K562 (cell line): ENCODE data around the gene WFDC11. TPM values are rescaled to one million over a fixed set of nuclear protein-coding genes. Genes with fewer than 3 reads are reported as not detected.
A peak's percentile ranks its signal among the peaks of the same experiment; 100 is the strongest.

Source experiments
- ATAC-seq: fragments of 200-7000 bp; cut with Tn5 transposase; 3 replicates; pipeline ENCODE4 v1.9.1; 2020; ENCODE audit warnings: moderate library complexity
- BruUV-seq: library from RNA; stranded (reverse); fragments of 400-500 nt; replicated peaks from 2 replicates; lab custom pipeline; 2021; lab: Mats Ljungman, UMichigan
- CTCF ChIA-PET: fragments of 300-600 bp; formaldehyde crosslinking; extraction: SDS; loops from one replicate; lab custom pipeline; 2021; ENCODE audit warnings: low intra/inter-chr PET ratio; lab: Yijun Ruan, JAX
- POLR2A ChIA-PET: fragments of 300-600, 350-650 bp; sonication (Branson Sonifier 250); formaldehyde crosslinking; extraction: SDS; loops from one replicate; lab custom pipeline; 2021; ENCODE audit warnings: antibody characterized with exemption, inconsistent platforms; lab: Yijun Ruan, JAX
- DNase-seq, 4 experiments: peaks; one replicate each; pipeline versions ENCODE4 v3.0.0 to v3.0.0-alpha.2; 2011 to 2018; ENCODE audit warnings: low spot score in 3 of 4, mixed read lengths in 3 of 4; ENCODE audit errors: extremely low read depth in 1 of 4
- FAIRE-seq: peaks from 2 replicates; lab custom pipeline; 2011; peaks lifted over from hg19 to GRCh38; lab: Jason Lieb, UNC
- H2AFZ ChIP-seq: 2 replicates; pipeline ENCODE4 v1.6.0; 2011; ENCODE audit warnings: low read depth, low read length, control low read depth, inconsistent platforms
- H3K27ac ChIP-seq: fragments of 200-600 bp; 3 replicates; pipeline ENCODE4 v1.8.0; 2011; ENCODE audit warnings: low read depth, mild to moderate bottlenecking, control low read depth, inconsistent platforms, low read length, moderate library complexity, mixed read lengths; ENCODE audit errors: extremely low read depth
- H3K27me3 ChIP-seq, 2 experiments: fragments of 300-600 bp in 1 of 2; 2 replicates in 1 of 2; 3 replicates in 1 of 2; pipeline versions ENCODE4 v1.6.0 to v1.8.0; 2011; ENCODE audit warnings: inconsistent platforms in 2 of 2, low read length in 2 of 2, mild to moderate bottlenecking in 1 of 2, mixed read lengths in 1 of 2, moderate library complexity in 1 of 2; ENCODE audit not compliant: control insufficient read depth in 2 of 2, insufficient read depth in 2 of 2
- H3K36me3 ChIP-seq: fragments of 300-600 bp; 3 replicates; pipeline ENCODE4 v1.8.0; 2011; ENCODE audit warnings: mild to moderate bottlenecking, low read length, inconsistent platforms; ENCODE audit not compliant: control insufficient read depth, insufficient read depth
- H3K4me1 ChIP-seq, 2 experiments: fragments of 200-600 bp in 1 of 2; replicated peaks in 1 of 2; 2 replicates in 1 of 2; 3 replicates in 1 of 2; pipeline versions ENCODE4 v1.5.1 to v1.8.0; 2011; ENCODE audit warnings: inconsistent platforms in 2 of 2, low read length in 2 of 2, mild to moderate bottlenecking in 1 of 2, mixed read lengths in 1 of 2, moderate library complexity in 1 of 2; ENCODE audit not compliant: control insufficient read depth in 2 of 2, insufficient read depth in 2 of 2
- H3K4me2 ChIP-seq: 2 replicates; pipeline ENCODE4 v1.6.1; 2011; ENCODE audit warnings: low read length, control low read depth, inconsistent platforms, mixed read lengths; ENCODE audit not compliant: insufficient read depth
- H3K4me3 ChIP-seq: fragments of 200-600 bp; sonication (generic), shearing (Covaris generic); 2 replicates; pipeline ENCODE4 v1.5.1; 2016; ENCODE audit warnings: control low read depth, inconsistent platforms
- H3K79me2 ChIP-seq: fragments of 200-600 bp; 3 replicates; pipeline ENCODE4 v1.8.0; 2011; ENCODE audit warnings: low read length, inconsistent platforms; ENCODE audit not compliant: control insufficient read depth, insufficient read depth
- H3K9ac ChIP-seq, 2 experiments: 2 replicates each; pipeline versions ENCODE4 v1.6.0 to v1.6.1; 2011; ENCODE audit warnings: low read depth in 2 of 2, low read length in 2 of 2, control low read depth in 1 of 2, inconsistent platforms in 1 of 2, mild to moderate bottlenecking in 1 of 2, mixed read lengths in 1 of 2; ENCODE audit not compliant: insufficient read depth in 1 of 2
- H3K9me1 ChIP-seq: one replicate; pipeline ENCODE4 v1.6.0; 2011; ENCODE audit warnings: inconsistent platforms, mild to moderate bottlenecking, low read length, moderate library complexity; ENCODE audit not compliant: control insufficient read depth, insufficient read depth
- H3K9me3 ChIP-seq: replicated peaks from 2 replicates; pipeline ENCODE4 v1.5.1; 2011; ENCODE audit warnings: low read depth, low read length, inconsistent platforms; ENCODE audit not compliant: control insufficient read depth, insufficient read depth
- H4K20me1 ChIP-seq: replicated peaks from 2 replicates; pipeline ENCODE4 v1.6.1; 2011; ENCODE audit warnings: low read length, inconsistent platforms, mixed read lengths; ENCODE audit not compliant: control insufficient read depth, insufficient read depth
- CEBPG ChIP-seq, 3 experiments: fragments of 200-800 bp in 1 of 3; sonication (Bioruptor generic) in 1 of 3; sonication (generic) in 1 of 3; formaldehyde crosslinking in 1 of 3; IDR thresholded peaks in 2 of 3; conservative IDR thresholded peaks in 1 of 3; 2 replicates each; pipeline versions ENCODE4 v1.6.1 to v1.8.0; 2016 to 2022; ENCODE audit warnings: missing compliant biosample characterization in 2 of 3, missing genetic modification characterization in 2 of 3, mild to moderate bottlenecking in 1 of 3, missing genetic modification reagents in 1 of 3
- HNRNPUL1 ChIP-seq: fragments of 200-400 bp; formaldehyde crosslinking; IDR thresholded peaks from 2 replicates; pipeline ENCODE4 v1.6.1; 2017; ENCODE audit warnings: low read length
- MTF1 ChIP-seq: fragments of 250-450 bp; sonication (Bioruptor Pico); IDR thresholded peaks from 2 replicates; pipeline ENCODE4 v1.9.0; 2021; ENCODE audit warnings: moderate library complexity, mild to moderate bottlenecking, inconsistent platforms, borderline replicate concordance
- TEAD4 ChIP-seq, 2 experiments: sonication (generic) in 1 of 2; formaldehyde crosslinking in 1 of 2; IDR thresholded peaks; 2 replicates each; pipeline versions ENCODE4 v1.6.1 to v1.8.0; 2012 to 2022; ENCODE audit warnings: borderline replicate concordance in 1 of 2, inconsistent platforms in 1 of 2, low read length in 1 of 2, mild to moderate bottlenecking in 1 of 2, missing genetic modification reagents in 1 of 2
- WGBS: fragments of 100-300 bp; shearing (Covaris generic); methylation state at CpG from one replicate; pipeline ENCODE4 v1.1.6; 2016; ENCODE audit warnings: low coverage, mixed read lengths; ENCODE audit not compliant: insufficient coverage; ENCODE audit errors: missing lambda C conversion rate; 5-methylcytosine and 5-hydroxymethylcytosine counted together
- in situ Hi-C: fragments of 300-500 bp; cut with MboI; formaldehyde crosslinking; loops from 4 replicates; pipeline ENCODE4 v1.15.0; 2018; ENCODE audit warnings: inconsistent platforms, mixed read lengths
- intact Hi-C: fragments of 100-400 bp; cut with micrococcal nuclease; formaldehyde crosslinking; loops from 2 replicates; pipeline ENCODE4 v1.14.2; 2022
- polyA plus RNA-seq, 8 experiments: library from polyadenylated mRNA; depleted of rRNA in 4 of 8; stranded (reverse) in 5 of 8; unstranded in 3 of 8; fragments of >200 nt; fragmentation: Nextera tagmentation in 2 of 8; fragmentation: Illumina TruSeq in 1 of 8; extraction: Ambion mirVana in 2 of 8; extraction: Trizol in 1 of 8; gene quantifications; 2 replicates each; pipeline versions ENCODE4 v1.2.1 to v1.2.3, GENCODE V29; 2011 to 2014; ENCODE audit warnings: inconsistent platforms in 1 of 8, missing spikeins in 1 of 8
- total RNA-seq, 7 experiments: library from RNA; depleted of rRNA in 6 of 7; stranded (reverse); fragments of >200 nt in 6 of 7; fragmentation: Illumina TruSeq in 2 of 7; extraction: Trizol in 2 of 7; gene quantifications; 2 replicates each; pipeline versions ENCODE4 v1.2.1 to v1.2.3, GENCODE V29; 2011 to 2021; ENCODE audit warnings: low replicate concordance in 1 of 7
- TF ChIP-seq, protein P1 (sequence below), 2 experiments: fragments of 450-650 bp in 1 of 2; sonication (generic) in 1 of 2; formaldehyde crosslinking in 1 of 2; IDR thresholded peaks in 1 of 2; conservative IDR thresholded peaks in 1 of 2; 2 replicates each; pipeline versions ENCODE4 v1.6.1 to v1.8.1; 2016 to 2023; ENCODE audit warnings: mild to moderate bottlenecking in 2 of 2, moderate library complexity in 2 of 2, inconsistent platforms in 1 of 2, missing genetic modification reagents in 1 of 2

The WFDC11 gene
- total and polyA plus RNA-seq, 9 of the 15 experiments (the other 6 are each of a cell fraction or from before 2014, with no cell fraction given), result not detected

DNA sequence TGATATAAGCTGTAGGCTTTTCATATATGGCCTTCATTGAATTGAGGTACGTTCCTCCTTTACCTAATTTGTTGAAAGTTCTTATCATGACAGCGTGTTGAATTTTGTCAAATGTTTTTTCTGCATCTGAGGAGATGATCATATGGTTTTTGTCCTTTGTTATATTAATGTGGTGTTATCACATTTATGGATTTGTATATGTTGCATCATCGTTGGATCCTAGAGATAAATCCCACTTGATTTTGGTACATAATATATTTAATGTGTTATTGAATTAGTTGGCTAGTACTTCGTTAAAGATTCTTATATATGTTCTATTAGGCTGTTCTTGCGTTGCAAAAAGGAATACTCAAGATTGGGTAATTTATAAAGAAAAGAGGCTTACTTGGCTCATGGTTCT, 30.4 kb downstream of the WFDC11 start:
- intact Hi-C loops, result no loop called here
- DNase-seq (no peak), ATAC-seq (no peak), FAIRE-seq (no peak)
- in situ Hi-C loops, result no loop called here
- ChIA-PET CTCF (no interaction called here), POLR2A (interaction anchor here (1.0 to 1.5 kb wide), 3 partner anchors 11 to 26 kb away, joined by 3 to 5 read pairs (median 3); no protein-coding TSS in a partner anchor)
- H3K4me2 ChIP-seq, result no peak overlapping the region
- no peaks in the 10 kb centered on the region for H4K20me1 ChIP-seq
- no peak overlapping the region for H2AFZ ChIP-seq
- H3K36me3 ChIP-seq, result no peaks in the 10 kb centered on the region
- BruUV-seq, result no TSS peak
- H3K4me3 ChIP-seq, result no peak overlapping the region
- H3K27ac ChIP-seq, result no peak overlapping the region
- no peaks in the 10 kb centered on the region for H3K79me2 ChIP-seq
- H3K4me1 ChIP-seq, result no peaks in the 10 kb centered on the region
- no peak overlapping the region for H3K9ac ChIP-seq
- no peaks in the 10 kb centered on the region for H3K9me1 ChIP-seq
- no peak for TF ChIP-seq MTF1 (CRISPR knock-in tag)
- TF ChIP-seq TEAD4 (IDR thresholded peaks at IDR 0.05; ENCODE audit: low read length), result no peak
- no peak for TF ChIP-seq TEAD4 (CRISPR knock-in tag; IDR thresholded peaks at IDR 0.05; ENCODE audit: borderline replicate concordance)
- TF ChIP-seq, protein P1, sequence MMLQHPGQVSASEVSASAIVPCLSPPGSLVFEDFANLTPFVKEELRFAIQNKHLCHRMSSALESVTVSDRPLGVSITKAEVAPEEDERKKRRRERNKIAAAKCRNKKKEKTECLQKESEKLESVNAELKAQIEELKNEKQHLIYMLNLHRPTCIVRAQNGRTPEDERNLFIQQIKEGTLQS (IDR thresholded peaks at IDR 0.05), result peak; percentile 57
- TF ChIP-seq, protein P1 (CRISPR knock-in tag; conservative IDR thresholded peaks at IDR 0.05), result no peak
- TF ChIP-seq CEBPG (CRISPR knock-in tag; IDR thresholded peaks at IDR 0.05), result no peak
- peak; percentile 26 to 71; a peak in 2 of 4 replicates for TF ChIP-seq CEBPG (tag; conservative IDR thresholded peaks at IDR 0.05 in 1 of 2, IDR thresholded peaks at IDR 0.05 in 1 of 2)
- TF ChIP-seq HNRNPUL1, result no peak
- under 1% methylated on average over 5 of the region's 5 CpGs for WGBS
- no peaks in the 10 kb centered on the region for H3K9me3 ChIP-seq
- peaks cover 0 to 9% of the 10 kb centered on the region in 2 experiments; a peak in 1 of 5 replicates for H3K27me3 ChIP-seq
